Caco-2 (cell line): ENCODE data around the gene CACNA1G. TPM values are rescaled to one million over a fixed set of nuclear protein-coding genes. Genes with fewer than 3 reads are reported as not detected.

Source experiments
- BruUV-seq: library from RNA; stranded (reverse); fragments of 400-500 nt; replicated peaks from 2 replicates; lab custom pipeline; 2021; lab: Mats Ljungman, UMichigan
- CTCF ChIA-PET: fragments of 300-600 bp; sonication (Branson Sonifier 250); formaldehyde crosslinking; loops from one replicate; lab custom pipeline; 2022; ENCODE audit warnings: antibody characterized with exemption; lab: Charles Lee
- POLR2A ChIA-PET: fragments of 300-600 bp; sonication (Branson Sonifier 250); formaldehyde crosslinking; loops from one replicate; lab custom pipeline; 2022; ENCODE audit warnings: antibody characterized with exemption; lab: Charles Lee
- DNase-seq, 2 experiments: peaks; one replicate each; pipeline versions ENCODE4 v3.0.0 to v3.0.0-alpha.2; 2020 to 2022
- H3K27me3 ChIP-seq: replicated peaks from 2 replicates; pipeline ENCODE4 v1.6.0; 2011; ENCODE audit warnings: low read length; ENCODE audit not compliant: control insufficient read depth, insufficient read depth
- H3K36me3 ChIP-seq: 2 replicates; pipeline ENCODE4 v1.5.1; 2011; ENCODE audit warnings: low read length; ENCODE audit not compliant: control insufficient read depth, insufficient read depth
- H3K4me1 ChIP-seq: fragments of 250-450 bp; sonication (Bioruptor Pico); 2 replicates; pipeline ENCODE4 v1.5.1; 2020; ENCODE audit warnings: mild to moderate bottlenecking
- H3K4me3 ChIP-seq: 2 replicates; pipeline ENCODE4 v1.5.1; 2011; ENCODE audit warnings: low read depth, mild to moderate bottlenecking, control low read depth, low read length
- H3K9me3 ChIP-seq: fragments of 250-450 bp; sonication (Bioruptor Pico); 2 replicates; pipeline ENCODE4 v1.5.1; 2020; ENCODE audit warnings: mild to moderate bottlenecking, moderate library complexity
- H3K27ac Mint-ChIP-seq: one replicate; pipeline ENCODE4 v1.8.0; 2022; ENCODE audit warnings: mixed read lengths; ENCODE audit not compliant: unreplicated experiment
- H3K27me3 Mint-ChIP-seq: one replicate; pipeline ENCODE4 v1.8.0; 2022; ENCODE audit warnings: mixed read lengths; ENCODE audit not compliant: insufficient read depth, unreplicated experiment
- H3K36me3 Mint-ChIP-seq: one replicate; pipeline ENCODE4 v1.8.0; 2022; ENCODE audit warnings: mild to moderate bottlenecking, mixed read lengths; ENCODE audit not compliant: insufficient read depth, unreplicated experiment
- H3K4me1 Mint-ChIP-seq: one replicate; pipeline ENCODE4 v1.8.0; 2022; ENCODE audit warnings: low read depth, mixed read lengths; ENCODE audit not compliant: unreplicated experiment
- H3K4me3 Mint-ChIP-seq: one replicate; pipeline ENCODE4 v1.8.0; 2022; ENCODE audit warnings: mild to moderate bottlenecking, moderate library complexity, mixed read lengths; ENCODE audit not compliant: unreplicated experiment
- H3K9me3 Mint-ChIP-seq: one replicate; pipeline ENCODE4 v1.8.0; 2022; ENCODE audit warnings: mixed read lengths; ENCODE audit not compliant: unreplicated experiment
- CTCF ChIP-seq, 2 experiments: fragments of 200-600 bp in 1 of 2; IDR thresholded peaks; 1 replicate in 1 of 2; 2 replicates in 1 of 2; pipeline versions ENCODE4 v1.5.1 to v1.8.0; 2011 to 2022; ENCODE audit warnings: antibody characterized with exemption in 1 of 2, control low read depth in 1 of 2, inconsistent platforms in 1 of 2, low read depth in 1 of 2, low read length in 1 of 2, mild to moderate bottlenecking in 1 of 2, moderate library complexity in 1 of 2; ENCODE audit not compliant: insufficient read depth in 1 of 2, severe bottlenecking in 1 of 2, unreplicated experiment in 1 of 2
- intact Hi-C: fragments of 100-400 bp; cut with micrococcal nuclease; formaldehyde crosslinking; loops from one replicate; pipeline ENCODE4 v1.10.0; 2022; ENCODE audit not compliant: unreplicated experiment
- total RNA-seq: library from RNA; stranded (reverse); gene quantifications from 2 replicates; pipeline ENCODE4 v1.2.3, GENCODE V29; 2022

CACNA1G gene
- total RNA-seq, 1 experiment from 2014 or later = 1.4 TPM

- no TSS peak for BruUV-seq
- ChIA-PET CTCF (interaction anchor here (0.6 to 0.7 kb wide), 2 partner anchors 67 to 127 kb away, joined by 4 to 9 read pairs; no protein-coding TSS in a partner anchor), POLR2A (no interaction called here)
- DNase-seq = no peak
- no peak overlapping the region for H3K4me3 Mint-ChIP-seq
- no peak for TF ChIP-seq CTCF (IDR thresholded peaks at IDR 0.05; ENCODE audit: insufficient read depth in 1 of 2, low read depth in 1 of 2, low read length in 1 of 2, severe bottlenecking in 1 of 2, unreplicated experiment in 1 of 2)
- H3K36me3 Mint-ChIP-seq = peaks cover 29% of the 10 kb centered on the region
- Histone ChIP-seq H3K36me3 (no peaks in the 10 kb centered on the region), H3K9me3 (no peaks in the 10 kb centered on the region), H3K27me3 (no peaks in the 10 kb centered on the region), H3K4me3 (no peak overlapping the region), H3K4me1 (peaks cover 38% of the 10 kb centered on the region)
- H3K27ac Mint-ChIP-seq = no peak overlapping the region
- no peaks in the 10 kb centered on the region for H3K9me3 Mint-ChIP-seq
- peaks cover 54% of the 10 kb centered on the region for H3K4me1 Mint-ChIP-seq
- intact Hi-C loops = no loop called here
- no peaks in the 10 kb centered on the region for H3K27me3 Mint-ChIP-seq
Measured at GRCh38 chr17:50665838-50666237, 105.3 kb downstream of the CACNA1G start.

- intact Hi-C loops = no loop called here
- Histone ChIP-seq H3K36me3 (no peaks in the 10 kb centered on the region), H3K4me3 (no peak overlapping the region), H3K27me3 (no peaks in the 10 kb centered on the region), H3K4me1 (peaks cover 38% of the 10 kb centered on the region), H3K9me3 (no peaks in the 10 kb centered on the region)
- TF ChIP-seq CTCF (IDR thresholded peaks at IDR 0.05; ENCODE audit: insufficient read depth in 1 of 2, low read depth in 1 of 2, low read length in 1 of 2, severe bottlenecking in 1 of 2, unreplicated experiment in 1 of 2) = no peak
- POLR2A ChIA-PET = no interaction called here
- no peaks in the 10 kb centered on the region for H3K27me3 Mint-ChIP-seq
- peaks cover 54% of the 10 kb centered on the region for H3K4me1 Mint-ChIP-seq
- no peak overlapping the region for H3K27ac Mint-ChIP-seq
- BruUV-seq = no TSS peak
- H3K36me3 Mint-ChIP-seq = peaks cover 30% of the 10 kb centered on the region
- H3K9me3 Mint-ChIP-seq = no peaks in the 10 kb centered on the region
- CTCF ChIA-PET = interaction anchor here (0.5 to 0.6 kb wide), 2 partner anchors 128 to 160 kb away, joined by 7 to 9 read pairs; no protein-coding TSS in a partner anchor
- no peak overlapping the region for H3K4me3 Mint-ChIP-seq
- no peak for DNase-seq
Measured at GRCh38 chr17:50666316-50666715, 105.8 kb downstream of the CACNA1G start.

- Histone ChIP-seq H3K27me3 (no peaks in the 10 kb centered on the region), H3K9me3 (no peaks in the 10 kb centered on the region), H3K36me3 (no peaks in the 10 kb centered on the region), H3K4me3 (no peak overlapping the region), H3K4me1 (peaks cover 35% of the 10 kb centered on the region)
- ChIA-PET POLR2A (interaction anchor here (0.6 kb wide), 1 partner anchor 28 kb away, joined by 5 read pairs; no protein-coding TSS in a partner anchor), CTCF (no interaction called here)
- peak overlapping the region; percentile 3 for H3K27ac Mint-ChIP-seq
- TF ChIP-seq CTCF (IDR thresholded peaks at IDR 0.05; ENCODE audit: insufficient read depth in 1 of 2, low read depth in 1 of 2, low read length in 1 of 2, severe bottlenecking in 1 of 2, unreplicated experiment in 1 of 2) = no peak
- BruUV-seq = no TSS peak
- no peaks in the 10 kb centered on the region for H3K9me3 Mint-ChIP-seq
- H3K4me1 Mint-ChIP-seq = peaks cover 52% of the 10 kb centered on the region
- H3K4me3 Mint-ChIP-seq = no peak overlapping the region
- H3K27me3 Mint-ChIP-seq = no peaks in the 10 kb centered on the region
- no peak for DNase-seq
- peaks cover 23% of the 10 kb centered on the region for H3K36me3 Mint-ChIP-seq
- intact Hi-C loops = no loop called here
Measured at GRCh38 chr17:50667259-50668024, 106.9 kb downstream of the CACNA1G start.
